ENCODE data around the gene RHAG. TPM values are rescaled to one million over a fixed set of nuclear protein-coding genes. Genes with fewer than 3 reads are reported as not detected.

Gene RHAG
- total RNA-seq, 1 experiment from 2014 or later: 0.57 TPM

DNA sequence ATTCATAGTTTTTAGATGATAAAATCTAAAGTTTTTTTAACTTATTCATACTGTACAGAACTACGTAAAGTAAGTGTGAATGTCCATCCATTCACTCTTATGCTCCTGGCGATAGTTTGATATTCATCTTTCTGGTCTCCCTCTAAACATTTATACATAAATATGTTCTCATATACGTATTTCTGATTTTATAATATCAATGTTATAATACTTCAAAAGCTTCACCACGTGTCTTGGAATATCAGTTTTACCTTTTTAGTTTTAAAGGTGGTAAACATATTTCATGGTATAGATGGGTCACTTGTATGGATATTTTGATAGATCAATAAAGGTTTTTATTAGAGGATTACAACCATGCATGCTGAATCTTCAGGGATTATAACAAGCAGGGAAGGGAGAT lies 10.3 kb upstream of the RHAG start:
- no peaks in the 10 kb centered on the region for H3K9me3 ChIP-seq (ENCODE audit: control insufficient read depth in 1 of 2, insufficient read depth in 1 of 2, low read depth in 1 of 2, low read length in 2 of 2)
- H4K20me1 ChIP-seq (ENCODE audit: insufficient read depth): no peaks in the 10 kb centered on the region
- no peak overlapping the region for H3K4me3 ChIP-seq (replicated peaks in 1 of 2; ENCODE audit: low read depth in 1 of 2, low read length in 2 of 2)
- H3K4me2 ChIP-seq (ENCODE audit: low read length): no peak overlapping the region
- TF ChIP-seq ZNF274 (IDR thresholded peaks at IDR 0.05; ENCODE audit: low read depth, low read length) (no peak), CEBPB (IDR thresholded peaks at IDR 0.05; ENCODE audit: low read depth) (no peak), FOSL1 (IDR thresholded peaks at IDR 0.05; ENCODE audit: low read depth) (no peak), YY1 (IDR thresholded peaks at IDR 0.05; ENCODE audit: extremely low read depth, insufficient replicate concordance, low read depth, low read length) (no peak), SP1 (IDR thresholded peaks at IDR 0.05; ENCODE audit: low read depth) (no peak), ZFX (IDR thresholded peaks at IDR 0.05) (no peak), POLR2AphosphoS5 (IDR thresholded peaks at IDR 0.05; ENCODE audit: low read depth, low read length) (no peak), EGR1 (IDR thresholded peaks at IDR 0.05; ENCODE audit: low read depth) (no peak), SRF (IDR thresholded peaks at IDR 0.05; ENCODE audit: low read depth) (no peak), RAD21 (IDR thresholded peaks at IDR 0.05; ENCODE audit: low read depth) (no peak), CBX3 (IDR thresholded peaks at IDR 0.05; ENCODE audit: low read depth) (no peak), EZH2 (IDR thresholded peaks at IDR 0.05) (no peak), POLR2A (IDR thresholded peaks at IDR 0.05; ENCODE audit: borderline replicate concordance, extremely low read depth, insufficient read depth, insufficient read length) (no peak), TCF7L2 (IDR thresholded peaks at IDR 0.05; ENCODE audit: borderline replicate concordance, extremely low read depth, insufficient read depth, insufficient read length) (no peak), EZH2phosphoT487 (IDR thresholded peaks at IDR 0.05; ENCODE audit: borderline replicate concordance) (no peak)
- TF ChIP-seq, protein P1, sequence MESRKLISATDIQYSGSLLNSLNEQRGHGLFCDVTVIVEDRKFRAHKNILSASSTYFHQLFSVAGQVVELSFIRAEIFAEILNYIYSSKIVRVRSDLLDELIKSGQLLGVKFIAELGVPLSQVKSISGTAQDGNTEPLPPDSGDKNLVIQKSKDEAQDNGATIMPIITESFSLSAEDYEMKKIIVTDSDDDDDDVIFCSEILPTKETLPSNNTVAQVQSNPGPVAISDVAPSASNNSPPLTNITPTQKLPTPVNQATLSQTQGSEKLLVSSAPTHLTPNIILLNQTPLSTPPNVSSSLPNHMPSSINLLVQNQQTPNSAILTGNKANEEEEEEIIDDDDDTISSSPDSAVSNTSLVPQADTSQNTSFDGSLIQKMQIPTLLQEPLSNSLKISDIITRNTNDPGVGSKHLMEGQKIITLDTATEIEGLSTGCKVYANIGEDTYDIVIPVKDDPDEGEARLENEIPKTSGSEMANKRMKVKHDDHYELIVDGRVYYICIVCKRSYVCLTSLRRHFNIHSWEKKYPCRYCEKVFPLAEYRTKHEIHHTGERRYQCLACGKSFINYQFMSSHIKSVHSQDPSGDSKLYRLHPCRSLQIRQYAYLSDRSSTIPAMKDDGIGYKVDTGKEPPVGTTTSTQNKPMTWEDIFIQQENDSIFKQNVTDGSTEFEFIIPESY (IDR thresholded peaks at IDR 0.05; ENCODE audit: extremely low read depth, insufficient replicate concordance, low read length): no peak
- TF ChIP-seq, protein P2, sequence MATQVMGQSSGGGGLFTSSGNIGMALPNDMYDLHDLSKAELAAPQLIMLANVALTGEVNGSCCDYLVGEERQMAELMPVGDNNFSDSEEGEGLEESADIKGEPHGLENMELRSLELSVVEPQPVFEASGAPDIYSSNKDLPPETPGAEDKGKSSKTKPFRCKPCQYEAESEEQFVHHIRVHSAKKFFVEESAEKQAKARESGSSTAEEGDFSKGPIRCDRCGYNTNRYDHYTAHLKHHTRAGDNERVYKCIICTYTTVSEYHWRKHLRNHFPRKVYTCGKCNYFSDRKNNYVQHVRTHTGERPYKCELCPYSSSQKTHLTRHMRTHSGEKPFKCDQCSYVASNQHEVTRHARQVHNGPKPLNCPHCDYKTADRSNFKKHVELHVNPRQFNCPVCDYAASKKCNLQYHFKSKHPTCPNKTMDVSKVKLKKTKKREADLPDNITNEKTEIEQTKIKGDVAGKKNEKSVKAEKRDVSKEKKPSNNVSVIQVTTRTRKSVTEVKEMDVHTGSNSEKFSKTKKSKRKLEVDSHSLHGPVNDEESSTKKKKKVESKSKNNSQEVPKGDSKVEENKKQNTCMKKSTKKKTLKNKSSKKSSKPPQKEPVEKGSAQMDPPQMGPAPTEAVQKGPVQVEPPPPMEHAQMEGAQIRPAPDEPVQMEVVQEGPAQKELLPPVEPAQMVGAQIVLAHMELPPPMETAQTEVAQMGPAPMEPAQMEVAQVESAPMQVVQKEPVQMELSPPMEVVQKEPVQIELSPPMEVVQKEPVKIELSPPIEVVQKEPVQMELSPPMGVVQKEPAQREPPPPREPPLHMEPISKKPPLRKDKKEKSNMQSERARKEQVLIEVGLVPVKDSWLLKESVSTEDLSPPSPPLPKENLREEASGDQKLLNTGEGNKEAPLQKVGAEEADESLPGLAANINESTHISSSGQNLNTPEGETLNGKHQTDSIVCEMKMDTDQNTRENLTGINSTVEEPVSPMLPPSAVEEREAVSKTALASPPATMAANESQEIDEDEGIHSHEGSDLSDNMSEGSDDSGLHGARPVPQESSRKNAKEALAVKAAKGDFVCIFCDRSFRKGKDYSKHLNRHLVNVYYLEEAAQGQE (IDR thresholded peaks at IDR 0.05; ENCODE audit: low read depth): no peak
- TF ChIP-seq, protein P3, sequence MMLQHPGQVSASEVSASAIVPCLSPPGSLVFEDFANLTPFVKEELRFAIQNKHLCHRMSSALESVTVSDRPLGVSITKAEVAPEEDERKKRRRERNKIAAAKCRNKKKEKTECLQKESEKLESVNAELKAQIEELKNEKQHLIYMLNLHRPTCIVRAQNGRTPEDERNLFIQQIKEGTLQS (IDR thresholded peaks at IDR 0.05): no peak
- TF ChIP-seq, protein P4, sequence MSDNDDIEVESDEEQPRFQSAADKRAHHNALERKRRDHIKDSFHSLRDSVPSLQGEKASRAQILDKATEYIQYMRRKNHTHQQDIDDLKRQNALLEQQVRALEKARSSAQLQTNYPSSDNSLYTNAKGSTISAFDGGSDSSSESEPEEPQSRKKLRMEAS (IDR thresholded peaks at IDR 0.05): no peak
- TF ChIP-seq, protein P5, sequence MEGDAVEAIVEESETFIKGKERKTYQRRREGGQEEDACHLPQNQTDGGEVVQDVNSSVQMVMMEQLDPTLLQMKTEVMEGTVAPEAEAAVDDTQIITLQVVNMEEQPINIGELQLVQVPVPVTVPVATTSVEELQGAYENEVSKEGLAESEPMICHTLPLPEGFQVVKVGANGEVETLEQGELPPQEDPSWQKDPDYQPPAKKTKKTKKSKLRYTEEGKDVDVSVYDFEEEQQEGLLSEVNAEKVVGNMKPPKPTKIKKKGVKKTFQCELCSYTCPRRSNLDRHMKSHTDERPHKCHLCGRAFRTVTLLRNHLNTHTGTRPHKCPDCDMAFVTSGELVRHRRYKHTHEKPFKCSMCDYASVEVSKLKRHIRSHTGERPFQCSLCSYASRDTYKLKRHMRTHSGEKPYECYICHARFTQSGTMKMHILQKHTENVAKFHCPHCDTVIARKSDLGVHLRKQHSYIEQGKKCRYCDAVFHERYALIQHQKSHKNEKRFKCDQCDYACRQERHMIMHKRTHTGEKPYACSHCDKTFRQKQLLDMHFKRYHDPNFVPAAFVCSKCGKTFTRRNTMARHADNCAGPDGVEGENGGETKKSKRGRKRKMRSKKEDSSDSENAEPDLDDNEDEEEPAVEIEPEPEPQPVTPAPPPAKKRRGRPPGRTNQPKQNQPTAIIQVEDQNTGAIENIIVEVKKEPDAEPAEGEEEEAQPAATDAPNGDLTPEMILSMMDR (IDR thresholded peaks at IDR 0.05 in 2 of 3, conservative IDR thresholded peaks at IDR 0.05 in 1 of 3; ENCODE audit: borderline replicate concordance in 1 of 3, insufficient read depth in 1 of 3, low read depth in 2 of 3, low read length in 2 of 3): no peak
- no peak for DNase-seq (ENCODE audit: low read depth, low spot score)
- intact Hi-C loops (cut with micrococcal nuclease): no loop called here
- no peaks in the 10 kb centered on the region for H3K27me3 ChIP-seq (ENCODE audit: insufficient read depth, low read length)
- no peak overlapping the region for H2AFZ ChIP-seq (ENCODE audit: low read depth, low read length, poor library complexity, severe bottlenecking)
- no peak overlapping the region for H3K9ac ChIP-seq (ENCODE audit: low read length)
- ChIA-PET RAD21 (ENCODE audit: low non-redundant PET in 1 of 2, low total read pairs in 2 of 2, uncharacterized antibody in 2 of 2, unreplicated experiment in 2 of 2) (no interaction called here), CTCF (no interaction called here), POLR2A (no interaction called here)
- H3K36me3 ChIP-seq (ENCODE audit: control insufficient read depth in 1 of 2, insufficient read depth in 2 of 2, low read length in 2 of 2): no peaks in the 10 kb centered on the region
- no TSS peak for BruUV-seq (replicated peaks)
- no peaks in the 10 kb centered on the region for H3K4me1 ChIP-seq (ENCODE audit: control insufficient read depth in 1 of 2, insufficient read depth in 2 of 2, low read length in 2 of 2)
- no peaks in the 10 kb centered on the region for H3K79me2 ChIP-seq (ENCODE audit: insufficient read depth, low read length)
- ATAC-seq: no peak
- H3K9me2 ChIP-seq (ENCODE audit: insufficient read depth): no peaks in the 10 kb centered on the region
- H3K27ac ChIP-seq (ENCODE audit: low read depth, low read length): no peak overlapping the region
